GM12878 (cell line): Measurements from ENCODE around the gene TRIM4. TPM values are rescaled to one million over a fixed set of nuclear protein-coding genes. Genes with fewer than 3 reads are reported as not detected.

Experiments
- ATAC-seq: fragments of 200-7000 bp; cut with Tn5 transposase; 3 replicates; pipeline ENCODE4 v1.9.1; 2020; ENCODE audit warnings: mild to moderate bottlenecking, moderate library complexity
- BruUV-seq: library from RNA; stranded (reverse); fragments of 400-500 nt; replicated peaks from 2 replicates; lab custom pipeline; 2021; lab: Mats Ljungman, UMichigan
- CTCF ChIA-PET: fragments of 300-600 bp; sonication (Branson Sonifier 250); formaldehyde crosslinking; extraction: SDS; loops from one replicate; lab custom pipeline; 2021; ENCODE audit warnings: inconsistent platforms; lab: Yijun Ruan, JAX
- POLR2A ChIA-PET: fragments of 350-600 bp; formaldehyde crosslinking; extraction: SDS; loops from one replicate; lab custom pipeline; 2021; ENCODE audit warnings: inconsistent platforms; lab: Charles Lee
- RAD21 ChIA-PET: fragments of 300-600 bp; sonication (Branson Sonifier 250); formaldehyde crosslinking; loops from one replicate; lab custom pipeline; 2023; ENCODE audit warnings: antibody characterized with exemption; ENCODE audit not compliant: unreplicated experiment; lab: Charles Lee
- SMC1A ChIA-PET: fragments of 300-600 bp; sonication (Branson Sonifier 250); formaldehyde crosslinking; loops from one replicate; lab custom pipeline; 2023; ENCODE audit not compliant: unreplicated experiment, uncharacterized antibody; lab: Charles Lee
- DNase-seq: peaks from one replicate; pipeline ENCODE4 v3.0.0-alpha.2; 2011; ENCODE audit warnings: low read depth, low spot score
- FAIRE-seq: peaks from 3 replicates; lab custom pipeline; 2011; peaks lifted over from hg19 to GRCh38; lab: Jason Lieb, UNC
- H2AFZ ChIP-seq: 2 replicates; pipeline ENCODE4 v1.6.0; 2011; ENCODE audit warnings: low read depth, low read length, control low read depth; ENCODE audit not compliant: control insufficient read depth
- H3K27ac ChIP-seq: 2 replicates; pipeline ENCODE4 v1.5.1; 2011; ENCODE audit warnings: control low read depth; ENCODE audit not compliant: control insufficient read depth, insufficient read depth
- H3K27me3 ChIP-seq, 2 experiments: replicated peaks in 1 of 2; 2 replicates each; pipeline versions ENCODE4 v1.6.0 to v1.6.1; 2011; ENCODE audit warnings: low read length in 1 of 2; ENCODE audit not compliant: control insufficient read depth in 2 of 2, insufficient read depth in 2 of 2
- H3K36me3 ChIP-seq, 2 experiments: 2 replicates each; pipeline ENCODE4 v1.5.1; 2011; ENCODE audit warnings: low read length in 1 of 2; ENCODE audit not compliant: control insufficient read depth in 2 of 2, insufficient read depth in 2 of 2
- H3K4me1 ChIP-seq: 2 replicates; pipeline ENCODE4 v1.6.1; 2011; ENCODE audit warnings: mild to moderate bottlenecking, low read length, moderate library complexity, mixed read lengths; ENCODE audit not compliant: control insufficient read depth, insufficient read depth
- H3K4me2 ChIP-seq: 2 replicates; pipeline ENCODE4 v1.6.0; 2011; ENCODE audit warnings: control low read depth; ENCODE audit not compliant: control insufficient read depth, insufficient read depth
- H3K4me3 ChIP-seq: fragments of 200-600 bp; sonication (generic); 2 replicates; pipeline ENCODE4 v1.5.1; 2016
- H3K79me2 ChIP-seq: 2 replicates; pipeline ENCODE4 v1.6.0; 2011; ENCODE audit warnings: low read length; ENCODE audit not compliant: control insufficient read depth, insufficient read depth
- H3K9ac ChIP-seq: 2 replicates; pipeline ENCODE4 v1.8.0; 2011; ENCODE audit warnings: low read length, control low read depth, mixed read lengths; ENCODE audit not compliant: control insufficient read depth, insufficient read depth
- H3K9me3 ChIP-seq: replicated peaks from 3 replicates; pipeline ENCODE4 v1.5.1; 2011; ENCODE audit warnings: mild to moderate bottlenecking, low read length; ENCODE audit not compliant: control insufficient read depth, insufficient read depth
- H4K20me1 ChIP-seq: 2 replicates; pipeline ENCODE4 v1.6.0; 2011; ENCODE audit not compliant: control insufficient read depth, insufficient read depth
- ATF3 ChIP-seq: IDR thresholded peaks from 2 replicates; pipeline ENCODE4 v1.6.1; 2011; ENCODE audit warnings: low read depth, mild to moderate bottlenecking, low read length, moderate library complexity, borderline replicate concordance; ENCODE audit errors: extremely low read depth
- BCLAF1 ChIP-seq: fragments of 450-650 bp; IDR thresholded peaks from 2 replicates; pipeline ENCODE4 v1.6.1; 2017; ENCODE audit warnings: antibody characterized with exemption, mild to moderate bottlenecking, moderate library complexity
- E2F4 ChIP-seq: IDR thresholded peaks from 2 replicates; pipeline ENCODE4 v1.6.1; 2012; ENCODE audit warnings: low read depth, low read length, improper control_type of control experiment
- EED ChIP-seq: sonication (generic); IDR thresholded peaks from 2 replicates; pipeline ENCODE4 v1.6.1; 2016; ENCODE audit warnings: antibody characterized with exemption, low read depth
- IKZF1 ChIP-seq: fragments of 450-650 bp; conservative IDR thresholded peaks from 2 replicates; pipeline ENCODE4 v1.6.1; 2017; ENCODE audit warnings: antibody characterized with exemption, mild to moderate bottlenecking
- LARP7 ChIP-seq: fragments of 450-650 bp; IDR thresholded peaks from 2 replicates; pipeline ENCODE4 v1.6.1; 2017; ENCODE audit warnings: mild to moderate bottlenecking
- MYC ChIP-seq: IDR thresholded peaks from 2 replicates; pipeline ENCODE4 v1.6.1; 2011; ENCODE audit warnings: mild to moderate bottlenecking, low read length, moderate library complexity, inconsistent platforms; ENCODE audit not compliant: insufficient read depth, insufficient replicate concordance, insufficient read length, severe bottlenecking
- PBX3 ChIP-seq: IDR thresholded peaks from 2 replicates; pipeline ENCODE4 v1.6.1; 2011; ENCODE audit warnings: mild to moderate bottlenecking, low read depth, low read length, moderate library complexity; ENCODE audit not compliant: insufficient replicate concordance
- RUNX3 ChIP-seq: IDR thresholded peaks from 2 replicates; pipeline ENCODE4 v1.6.1; 2012; ENCODE audit warnings: low read length, inconsistent platforms
- SMARCA5 ChIP-seq: fragments of 450-650 bp; IDR thresholded peaks from 2 replicates; pipeline ENCODE4 v1.6.1; 2017; ENCODE audit warnings: mild to moderate bottlenecking
- SP1 ChIP-seq: IDR thresholded peaks from one replicate; pipeline ENCODE4 v1.6.1; 2011; ENCODE audit warnings: low read depth, low read length
- YBX1 ChIP-seq: fragments of 450-650 bp; IDR thresholded peaks from 2 replicates; pipeline ENCODE4 v1.6.1; 2016; ENCODE audit warnings: antibody characterized with exemption
- ZBED1 ChIP-seq: IDR thresholded peaks from 2 replicates; pipeline ENCODE4 v1.6.1; 2016; ENCODE audit warnings: borderline replicate concordance
- WGBS: methylation state at CpG from one replicate; pipeline ENCODE4 v1.1.6; 2016; ENCODE audit warnings: low lambda C conversion rate; ENCODE audit not compliant: insufficient replicate concordance, insufficient coverage; ENCODE audit errors: missing lambda C conversion rate; 5-methylcytosine and 5-hydroxymethylcytosine counted together
- in situ Hi-C: fragments of 300-500 bp; cut with MboI; formaldehyde crosslinking; loops from 9 replicates; pipeline ENCODE4 v1.14.3; 2018; ENCODE audit warnings: mixed read lengths
- intact Hi-C: fragments of 100-400 bp; cut with micrococcal nuclease; formaldehyde crosslinking; loops from one replicate; pipeline ENCODE4 v1.14.2; 2022; ENCODE audit not compliant: unreplicated experiment
- polyA plus RNA-seq, 11 experiments: library from polyadenylated mRNA; depleted of rRNA in 4 of 11; unstranded in 6 of 11; stranded (reverse) in 5 of 11; fragments of >200 nt; fragmentation: Nextera tagmentation in 4 of 11; fragmentation: Illumina TruSeq in 1 of 11; extraction: Ambion mirVana in 4 of 11; extraction: Trizol in 1 of 11; gene quantifications; 1 replicate in 1 of 11; 2 replicates in 10 of 11; pipeline versions ENCODE4 v1.2.1 to v1.2.3, GENCODE V29; 2011 to 2016; ENCODE audit warnings: inconsistent platforms in 2 of 11, missing spikeins in 2 of 11, low read depth in 1 of 11
- total RNA-seq, 4 experiments: library from RNA; depleted of rRNA in 3 of 4; stranded (reverse); fragments of >200 nt in 3 of 4; fragmentation: Illumina TruSeq in 1 of 4; extraction: Trizol in 1 of 4; gene quantifications; 2 replicates each; pipeline versions ENCODE4 v1.2.1 to v1.2.3, GENCODE V29; 2013 to 2021

TRIM4 gene
- total and polyA plus RNA-seq, 10 of the 15 experiments (the other 5 are each of a cell fraction or from before 2014, with no cell fraction given) = 4.8 to 21.8 (median 17.9) TPM

GRCh38 chr7:99910976-99911375 is 8.4 kb downstream of the TRIM4 start:
- Histone ChIP-seq H3K4me3 (no peak overlapping the region), H3K36me3 (peaks cover 4 to 10% of the 10 kb centered on the region in 2 experiments; a peak in 3 of 4 replicates), H3K9me3 (no peaks in the 10 kb centered on the region), H3K9ac (no peak overlapping the region), H3K4me2 (no peak overlapping the region), H4K20me1 (no peaks in the 10 kb centered on the region), H3K4me1 (no peaks in the 10 kb centered on the region), H3K27me3 (no peaks in the 10 kb centered on the region), H3K27ac (no peak overlapping the region), H3K79me2 (peaks cover 15% of the 10 kb centered on the region), H2AFZ (no peak overlapping the region)
- intact Hi-C loops (loop anchor here (5.0 to 10.0 kb wide), 3 partner anchors 66 to 221 kb away; partner anchors contain the start of genes AZGP1, COPS6 and ZNF3), in situ Hi-C loops (no loop called here)
- SMC1A ChIA-PET = no interaction called here
- no peak for DNase-seq
- TF ChIP-seq ZBED1 (no peak), SMARCA5 (no peak), IKZF1 (no peak), ATF3 (no peak), MYC (no peak), PBX3 (no peak), SP1 (no peak), YBX1 (no peak), EED (no peak), E2F4 (no peak), LARP7 (no peak), BCLAF1 (no peak), RUNX3 (no peak)
- CTCF ChIA-PET = interaction anchor here (9.7 kb wide), 1 partner anchor 81 kb away, joined by 178 read pairs; no protein-coding TSS in a partner anchor
- FAIRE-seq = no peak
- no peak for ATAC-seq
- WGBS = 97% methylated on average over 2 of the region's 2 CpGs
- POLR2A ChIA-PET = no interaction called here
- no TSS peak for BruUV-seq
- RAD21 ChIA-PET = interaction anchor here (1.3 kb wide), 1 partner anchor 79 kb away, joined by 3 read pairs; no protein-coding TSS in a partner anchor
